ENCODE results near the gene PEDS1.

Gene PEDS1

GRCh38 chr20:50193836-50194421, 40.4 kb upstream of the PEDS1 start:
- Mint-ChIP-seq H3K4me3 (peak overlapping the region; percentile 98), H3K36me3 (peaks cover 16% of the 10 kb centered on the region), H3K27ac (peak overlapping the region; percentile 100), H3K9me3 (no peaks in the 10 kb centered on the region), H3K27me3 (peaks cover 4% of the 10 kb centered on the region), H3K4me1 (peaks cover 24% of the 10 kb centered on the region)
- CTCF ChIA-PET, result no interaction called here
- no peak for DNase-seq

GRCh38 chr20:50193199-50193835, 39.8 kb upstream of the PEDS1 start:
- no peaks in the 10 kb centered on the region for H3K9me3 Mint-ChIP-seq
- DNase-seq, result no peak
- peak overlapping the region; percentile 98 for H3K4me3 Mint-ChIP-seq
- CTCF ChIA-PET, result no interaction called here
- H3K36me3 Mint-ChIP-seq, result peaks cover 16% of the 10 kb centered on the region
- peaks cover 2% of the 10 kb centered on the region for H3K27me3 Mint-ChIP-seq
- peak overlapping the region; percentile 100 for H3K27ac Mint-ChIP-seq
- peaks cover 24% of the 10 kb centered on the region for H3K4me1 Mint-ChIP-seq

GRCh38 chr20:50192364-50193198, 39.1 kb upstream of the PEDS1 start:
- H3K4me3 Mint-ChIP-seq, result peak overlapping the region; percentile 98
- CTCF ChIA-PET, result interaction anchor here (5.9 kb wide), 1 partner anchor 271 kb away, joined by 99 read pairs; no protein-coding TSS in a partner anchor
- DNase-seq, result peak; percentile 89
- no peaks in the 10 kb centered on the region for H3K27me3 Mint-ChIP-seq
- peak overlapping the region; percentile 100 for H3K27ac Mint-ChIP-seq
- peaks cover 24% of the 10 kb centered on the region for H3K4me1 Mint-ChIP-seq
- H3K36me3 Mint-ChIP-seq, result peaks cover 16% of the 10 kb centered on the region
- H3K9me3 Mint-ChIP-seq, result no peaks in the 10 kb centered on the region

- Mint-ChIP-seq H3K9me3 (no peaks in the 10 kb centered on the region), H3K4me1 (peaks cover 24% of the 10 kb centered on the region), H3K4me3 (peak overlapping the region; percentile 98), H3K27me3 (no peaks in the 10 kb centered on the region), H3K27ac (peak overlapping the region; percentile 100), H3K36me3 (peaks cover 16% of the 10 kb centered on the region)
- peak; percentile 75 for DNase-seq
- CTCF ChIA-PET, result interaction anchor here (1.4 to 5.9 kb wide), 4 partner anchors 147 to 388 kb away, joined by 3 to 99 read pairs (median 4); no protein-coding TSS in a partner anchor
Measured at GRCh38 chr20:50191544-50192363, 38.2 kb upstream of the PEDS1 start.

- H3K9me3 Mint-ChIP-seq, result no peaks in the 10 kb centered on the region
- H3K36me3 Mint-ChIP-seq, result peaks cover 16% of the 10 kb centered on the region
- H3K27ac Mint-ChIP-seq, result peak overlapping the region; percentile 76
- peak overlapping the region; percentile 71 for H3K4me3 Mint-ChIP-seq
- DNase-seq, result peak; percentile 77
- H3K4me1 Mint-ChIP-seq, result peaks cover 24% of the 10 kb centered on the region
- H3K27me3 Mint-ChIP-seq, result peaks cover 3% of the 10 kb centered on the region
- CTCF ChIA-PET, result interaction anchor here (1.4 to 5.9 kb wide), 4 partner anchors 148 to 389 kb away, joined by 3 to 99 read pairs (median 4); no protein-coding TSS in a partner anchor
Measured at GRCh38 chr20:50191065-50191543, 37.6 kb upstream of the PEDS1 start.

GRCh38 chr20:50190251-50191064, 36.9 kb upstream of the PEDS1 start, which contains the start of gene CEBPB:
TSS of gene CEBPB (plus strand) at chr20:50190830. CDS start at chr20:50191034, 204 bp downstream.
- Mint-ChIP-seq H3K36me3 (peaks cover 16% of the 10 kb centered on the region), H3K27ac (peak within 1 kb of the TSS; percentile 96)

GRCh38 chr20:50189681-50190250, 36.2 kb upstream of the PEDS1 start:
- CTCF ChIA-PET, result interaction anchor here (0.8 to 5.9 kb wide), 8 partner anchors 9 to 390 kb away, joined by 3 to 99 read pairs (median 3); no protein-coding TSS in a partner anchor
- DNase-seq, result peak; percentile 61
- Mint-ChIP-seq H3K27me3 (peaks cover 16% of the 10 kb centered on the region), H3K9me3 (no peaks in the 10 kb centered on the region), H3K4me1 (peaks cover 21% of the 10 kb centered on the region), H3K36me3 (peaks cover 16% of the 10 kb centered on the region), H3K27ac (peak overlapping the region; percentile 19), H3K4me3 (peak overlapping the region; percentile 57)

More at GRCh38 chr20:50190251-50191064, 36.9 kb upstream of the PEDS1 start, which contains the start of gene CEBPB:
- peak; percentile 91 for DNase-seq
- H3K4me1 Mint-ChIP-seq, result peaks cover 24% of the 10 kb centered on the region
- H3K27me3 Mint-ChIP-seq, result peaks cover 9% of the 10 kb centered on the region
- CTCF ChIA-PET, result interaction anchor here (1.1 to 5.9 kb wide), 6 partner anchors 38 to 389 kb away, joined by 3 to 99 read pairs (median 4); no protein-coding TSS in a partner anchor
- peak within 1 kb of the TSS; percentile 80 for H3K4me3 Mint-ChIP-seq
- H3K9me3 Mint-ChIP-seq, result no peaks in the 10 kb centered on the region

GRCh38 chr20:50188879-50189680, 35.6 kb upstream of the PEDS1 start:
- Mint-ChIP-seq H3K9me3 (no peaks in the 10 kb centered on the region), H3K36me3 (peaks cover 12% of the 10 kb centered on the region), H3K4me1 (peaks cover 17% of the 10 kb centered on the region), H3K27me3 (peaks cover 17% of the 10 kb centered on the region), H3K27ac (peak overlapping the region; percentile 19), H3K4me3 (peak overlapping the region; percentile 57)
- no peak for DNase-seq
- CTCF ChIA-PET, result interaction anchor here (0.8 to 5.9 kb wide), 9 partner anchors 8 to 399 kb away, joined by 3 to 99 read pairs (median 3); no protein-coding TSS in a partner anchor

- Mint-ChIP-seq H3K36me3 (peaks cover 10% of the 10 kb centered on the region), H3K27ac (no peak overlapping the region), H3K4me1 (peaks cover 11% of the 10 kb centered on the region), H3K4me3 (peak overlapping the region; percentile 0), H3K9me3 (no peaks in the 10 kb centered on the region), H3K27me3 (peaks cover 17% of the 10 kb centered on the region)
- CTCF ChIA-PET, result interaction anchor here (0.7 to 5.9 kb wide), 16 partner anchors 7 to 399 kb away, joined by 3 to 99 read pairs (median 4); no protein-coding TSS in a partner anchor
- no peak for DNase-seq
Measured at GRCh38 chr20:50188287-50188688, 34.8 kb upstream of the PEDS1 start.

GRCh38 chr20:50187403-50188051, 34.0 kb upstream of the PEDS1 start:
- Mint-ChIP-seq H3K36me3 (peaks cover 2% of the 10 kb centered on the region), H3K4me1 (peaks cover 3% of the 10 kb centered on the region), H3K27me3 (peaks cover 17% of the 10 kb centered on the region), H3K27ac (no peak overlapping the region), H3K9me3 (no peaks in the 10 kb centered on the region), H3K4me3 (no peak overlapping the region)
- CTCF ChIA-PET, result interaction anchor here (0.8 to 5.9 kb wide), 11 partner anchors 19 to 400 kb away, joined by 3 to 99 read pairs (median 4); no protein-coding TSS in a partner anchor
- DNase-seq, result no peak

- Mint-ChIP-seq H3K27ac (no peak overlapping the region), H3K4me3 (no peak overlapping the region), H3K9me3 (no peaks in the 10 kb centered on the region), H3K4me1 (no peaks in the 10 kb centered on the region), H3K36me3 (no peaks in the 10 kb centered on the region), H3K27me3 (peaks cover 17% of the 10 kb centered on the region)
- CTCF ChIA-PET, result interaction anchor here (1.6 to 5.9 kb wide), 2 partner anchors 276 to 389 kb away, joined by 3 to 99 read pairs; no protein-coding TSS in a partner anchor
- DNase-seq, result no peak
Measured at GRCh38 chr20:50186987-50187402, 33.5 kb upstream of the PEDS1 start.
